HG02981 (cell line): ENCODE results near the gene MEG3.

Experiments
- ATAC-seq: cut with Tn5 transposase; IDR thresholded peaks from one replicate; pipeline ENCODE4 v1.9.1; 2021; ENCODE audit warnings: mild to moderate bottlenecking, moderate library complexity; ENCODE audit not compliant: unreplicated experiment

The MEG3 gene

DNA sequence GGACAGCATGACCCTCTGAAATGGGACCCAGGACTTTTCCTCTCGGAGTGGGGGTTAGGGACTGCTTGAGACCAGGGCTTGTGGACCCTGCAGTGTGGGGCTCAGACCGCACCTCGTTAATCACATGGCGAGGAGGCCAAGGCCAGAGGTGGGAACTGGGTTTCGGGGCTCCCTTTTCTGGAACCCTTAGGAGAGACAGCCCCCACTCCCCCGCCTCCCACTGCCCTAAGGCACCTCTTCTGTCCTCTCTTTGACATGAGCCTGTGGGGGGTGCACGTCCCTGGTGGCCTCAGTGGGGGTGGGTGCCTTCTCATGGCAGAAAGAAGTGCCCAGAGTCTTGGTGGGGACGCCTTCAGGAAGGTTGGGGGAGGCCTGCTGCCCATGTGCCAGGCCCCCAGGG is 53.3 kb downstream of the MEG3 start:
- no peak for ATAC-seq

DNA sequence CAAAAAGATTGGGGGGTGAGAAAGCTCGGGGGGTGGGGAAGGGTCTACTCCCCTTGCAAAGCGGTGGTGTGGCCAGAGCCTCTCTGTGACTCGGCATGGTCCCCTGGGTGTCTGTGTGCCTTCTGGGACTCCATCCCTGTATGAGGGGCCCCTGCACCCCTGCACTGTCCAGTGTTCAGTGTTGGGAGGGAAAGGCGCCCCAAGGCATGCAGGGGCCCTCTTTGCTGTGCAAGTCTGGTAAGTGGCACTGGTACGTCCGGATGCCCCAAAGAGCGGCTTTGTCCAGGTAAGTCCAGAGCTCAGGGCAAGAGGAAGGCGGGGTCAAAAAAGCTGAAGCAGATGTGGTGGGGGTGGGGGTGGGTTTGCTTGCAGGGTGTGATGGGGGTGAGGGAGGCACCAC is 53.9 kb downstream of the MEG3 start:
- ATAC-seq: no peak

DNA sequence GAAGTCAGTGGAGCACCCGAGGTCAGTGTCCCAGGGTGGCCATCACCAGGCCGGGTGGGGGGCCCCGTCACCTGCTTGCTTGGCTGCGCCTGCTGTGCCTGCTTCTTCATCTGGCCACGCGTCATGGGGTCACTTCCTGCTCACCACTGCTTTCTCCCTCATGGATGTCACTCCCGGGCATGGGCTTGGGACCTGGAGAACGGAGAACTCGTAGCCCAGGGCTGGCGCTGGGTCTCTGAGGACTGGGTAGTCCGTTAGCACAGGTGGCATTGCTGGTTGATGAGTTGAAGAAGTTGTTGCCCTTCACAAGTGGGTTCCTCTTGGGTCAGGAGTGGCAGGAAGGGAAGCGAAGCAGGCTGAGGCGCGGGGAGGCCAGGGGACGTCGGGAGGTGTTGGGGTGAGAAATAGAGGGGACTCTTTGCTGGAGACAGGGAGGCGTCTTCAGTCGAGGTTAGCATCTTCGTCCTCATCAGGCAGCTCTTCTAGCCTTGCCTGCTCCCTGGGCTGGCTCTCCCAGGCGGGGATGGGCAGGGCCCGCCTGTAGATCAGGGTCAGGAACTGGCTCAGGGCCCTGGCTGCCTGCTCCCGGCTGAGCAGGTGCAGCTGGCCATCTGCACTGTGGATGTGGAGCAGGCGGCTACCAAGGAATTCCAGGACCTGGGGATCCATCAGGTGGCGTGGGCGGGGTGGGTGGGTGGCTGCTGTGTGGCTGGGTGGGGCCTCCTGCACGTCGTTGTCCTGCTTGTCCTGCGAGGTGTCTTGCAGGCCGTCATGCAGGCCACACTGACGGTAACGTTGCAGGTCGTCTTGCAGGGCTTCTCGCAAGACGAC is 54.6 kb downstream of the MEG3 start:
- ATAC-seq: no peak

DNA sequence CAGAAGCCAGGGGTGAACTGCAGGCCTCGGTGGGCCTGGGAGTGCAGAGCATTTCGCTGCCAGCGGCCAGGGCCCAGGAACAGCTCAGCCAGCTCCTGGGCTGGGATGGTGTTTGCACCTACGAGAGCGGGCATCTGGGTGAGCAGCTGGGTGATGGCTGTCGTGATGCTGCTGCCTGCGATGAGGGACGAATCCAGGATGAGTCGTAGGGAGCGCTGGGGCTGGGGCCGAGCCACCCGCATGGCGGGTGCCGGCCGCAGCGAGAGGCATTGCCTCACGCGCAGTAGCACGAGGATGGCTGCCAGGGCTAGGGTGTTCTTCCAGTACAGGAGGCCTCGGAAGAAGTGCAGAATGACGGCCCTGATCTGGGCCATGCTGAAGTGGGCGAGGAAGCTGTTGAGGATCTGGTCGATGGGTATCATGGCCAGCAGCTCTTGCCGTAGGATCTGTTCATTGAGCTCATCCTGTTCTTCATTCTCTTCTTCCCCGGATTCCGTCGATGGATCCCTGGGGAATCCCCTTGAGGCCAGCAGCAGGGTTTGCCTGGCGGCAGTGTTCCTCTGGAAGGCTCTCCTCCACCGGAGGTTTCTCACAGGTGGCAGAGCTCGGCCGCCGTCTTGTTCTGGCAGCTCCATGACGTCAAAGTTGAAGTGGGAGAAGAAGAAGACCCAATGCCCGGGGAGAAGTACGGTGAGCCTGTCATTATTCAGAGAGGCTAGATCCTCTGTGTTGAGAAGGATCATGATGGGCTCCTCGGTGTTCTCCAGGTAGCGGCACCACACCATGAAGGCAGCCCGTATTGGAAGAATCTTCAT is 55.5 kb downstream of the MEG3 start:
- no peak for ATAC-seq

DNA sequence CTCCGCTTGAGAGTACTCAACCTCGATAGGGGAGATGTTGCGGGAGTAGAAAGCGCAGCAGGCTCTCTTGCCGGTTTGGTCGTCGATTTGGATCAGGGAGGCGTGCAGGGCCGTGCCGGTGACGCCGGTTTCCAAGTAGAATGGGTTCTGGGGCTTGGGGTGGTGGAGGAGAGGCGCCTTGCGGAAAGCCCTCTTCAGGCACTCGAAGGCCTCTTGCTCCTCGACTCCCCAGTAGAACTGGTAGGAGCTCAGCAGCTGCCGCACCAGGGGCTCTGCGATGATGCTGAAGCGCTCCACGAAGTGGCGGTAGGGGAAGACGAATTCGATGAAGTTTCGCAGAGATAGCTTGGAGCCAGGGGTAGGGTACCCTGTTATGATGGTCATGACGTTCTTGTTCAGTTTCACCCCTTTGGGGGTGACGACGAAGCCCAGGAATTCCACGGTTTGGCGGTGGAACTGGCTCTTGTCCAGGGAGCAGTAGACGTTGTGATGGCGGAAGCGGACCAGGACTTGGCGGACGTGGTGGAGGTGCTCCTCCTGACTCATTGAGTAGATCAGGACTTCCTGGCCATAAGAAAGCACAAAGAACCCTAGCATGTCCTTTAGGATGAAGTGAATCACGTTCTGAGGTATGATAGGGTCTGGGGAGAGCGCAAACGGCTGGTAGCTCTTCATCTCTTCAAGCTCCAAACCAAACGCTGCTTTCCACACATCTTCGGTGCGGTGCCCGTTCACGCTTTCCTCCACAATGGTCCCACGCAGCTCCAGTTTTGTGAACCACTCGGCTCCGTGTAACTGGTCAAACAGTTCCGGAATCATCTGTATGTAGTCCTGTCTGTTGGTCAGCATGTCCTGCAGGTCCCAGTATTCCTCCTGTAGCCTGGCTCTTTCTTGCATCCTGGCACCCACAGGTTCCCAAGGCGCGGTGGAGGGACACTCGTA is 56.4 kb downstream of the MEG3 start:
- no peak for ATAC-seq

DNA sequence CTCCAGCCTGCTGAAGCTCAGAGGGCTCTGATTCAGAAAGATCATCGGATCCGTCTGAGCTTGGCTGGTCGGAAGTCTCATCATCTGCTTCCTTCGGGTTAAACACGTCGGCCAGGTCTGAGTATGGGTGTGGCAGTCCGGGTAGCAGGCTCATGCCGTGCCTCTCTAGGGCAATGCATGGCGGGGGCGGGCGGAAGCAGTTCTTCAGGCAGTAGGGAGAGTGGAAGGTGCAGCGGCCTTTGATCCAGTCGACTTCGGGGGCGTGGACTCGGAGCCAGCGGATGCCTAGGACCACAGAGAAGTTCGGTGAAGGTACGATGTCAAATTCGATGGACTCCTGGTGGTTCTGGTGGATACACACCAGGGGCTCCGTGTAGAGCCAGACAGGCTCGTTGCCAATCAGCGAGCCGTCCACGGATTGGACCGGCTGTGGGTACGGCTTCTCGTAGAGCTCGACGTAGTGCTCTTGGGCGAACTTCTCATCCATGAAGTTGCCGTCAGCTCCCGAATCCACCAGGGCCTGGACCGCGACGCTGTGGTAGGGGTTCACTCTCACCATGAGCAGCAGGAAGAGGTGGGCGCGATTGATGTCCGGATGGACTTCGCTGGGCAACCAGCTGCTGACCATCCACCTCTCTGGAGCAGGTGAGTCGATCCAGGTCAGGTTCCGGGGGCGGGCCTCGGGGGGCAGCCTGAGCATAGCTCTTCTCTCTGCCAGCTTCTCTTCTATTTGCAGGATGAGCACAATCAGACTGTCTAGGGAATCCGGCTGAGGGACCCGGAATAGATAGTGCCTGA is 57.3 kb downstream of the MEG3 start:
- no peak for ATAC-seq

DNA sequence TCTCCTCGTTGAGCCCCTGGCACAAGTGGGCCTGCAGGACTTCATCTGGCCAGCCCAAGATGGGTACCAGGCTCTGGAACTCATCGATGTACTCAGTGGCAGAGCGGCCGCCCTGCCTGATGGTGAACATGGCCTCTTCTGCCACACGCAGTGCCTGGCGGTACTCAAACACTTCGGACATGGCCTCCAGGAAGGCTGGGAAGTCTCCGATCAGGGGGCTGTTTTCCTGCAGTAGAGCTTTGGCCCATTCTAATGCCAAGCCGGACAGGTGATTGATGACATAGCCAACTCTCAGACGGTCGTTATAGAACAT is 57.8 kb downstream of the MEG3 start:
- ATAC-seq: no peak

DNA sequence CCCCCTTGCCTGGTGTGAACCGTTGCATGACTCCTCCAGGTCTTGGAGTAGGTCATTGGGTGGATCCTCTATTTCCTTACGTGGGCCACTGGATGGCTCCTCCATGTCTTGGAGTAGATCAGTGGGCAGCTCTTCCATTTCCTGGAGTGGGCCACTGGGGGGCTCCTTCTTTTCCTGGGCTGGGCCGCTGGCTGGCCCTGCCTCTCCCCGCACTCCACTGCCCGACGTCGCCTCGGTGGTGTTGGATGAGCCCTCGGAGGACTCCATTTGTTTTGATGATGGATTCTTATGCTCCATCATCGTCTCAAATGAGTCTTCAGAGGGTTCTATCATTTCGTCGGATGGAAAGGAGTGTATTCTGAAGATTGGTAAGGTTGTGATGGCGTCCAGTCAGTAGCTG is 58.5 kb downstream of the MEG3 start:
- no peak for ATAC-seq

DNA sequence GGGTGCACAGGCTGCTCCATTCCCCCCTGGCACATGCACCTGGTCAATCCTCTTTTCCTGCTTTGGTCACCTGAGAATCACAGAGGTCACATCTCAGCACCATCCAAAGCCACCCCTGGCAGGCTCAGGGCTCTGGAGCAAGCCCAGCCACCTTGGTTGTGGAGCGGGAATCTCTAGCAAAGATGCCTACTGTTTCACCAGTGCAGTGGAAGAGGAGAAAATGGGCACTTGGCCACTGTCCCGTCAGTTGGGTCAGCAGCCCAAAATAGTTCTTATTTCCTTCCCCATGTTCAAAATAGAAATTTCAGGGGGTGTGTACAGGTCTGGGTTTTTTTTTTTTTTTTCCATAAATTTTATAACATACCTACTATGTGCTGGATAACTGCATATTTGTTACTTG is 59.3 kb downstream of the MEG3 start:
- ATAC-seq: no peak

DNA sequence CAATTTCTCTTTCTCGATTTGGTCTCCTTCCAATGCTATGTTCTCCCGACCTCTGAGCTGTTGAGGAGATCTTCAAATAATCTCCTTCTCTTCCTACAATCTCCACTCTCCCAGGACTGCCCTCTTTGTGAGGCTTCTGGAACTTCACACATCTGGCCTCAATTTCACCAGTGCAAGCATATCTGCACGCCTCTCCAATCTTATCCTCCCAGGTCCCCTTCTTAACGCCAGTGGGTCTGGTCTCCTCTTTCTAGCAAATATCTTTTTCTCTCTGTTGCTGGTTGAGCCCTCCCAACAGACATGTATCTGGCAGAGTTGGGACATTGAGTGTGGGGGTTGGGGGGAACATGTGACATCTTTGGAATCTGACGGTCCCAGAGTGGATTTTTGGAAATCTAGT is 59.7 kb downstream of the MEG3 start:
- ATAC-seq: no peak

DNA sequence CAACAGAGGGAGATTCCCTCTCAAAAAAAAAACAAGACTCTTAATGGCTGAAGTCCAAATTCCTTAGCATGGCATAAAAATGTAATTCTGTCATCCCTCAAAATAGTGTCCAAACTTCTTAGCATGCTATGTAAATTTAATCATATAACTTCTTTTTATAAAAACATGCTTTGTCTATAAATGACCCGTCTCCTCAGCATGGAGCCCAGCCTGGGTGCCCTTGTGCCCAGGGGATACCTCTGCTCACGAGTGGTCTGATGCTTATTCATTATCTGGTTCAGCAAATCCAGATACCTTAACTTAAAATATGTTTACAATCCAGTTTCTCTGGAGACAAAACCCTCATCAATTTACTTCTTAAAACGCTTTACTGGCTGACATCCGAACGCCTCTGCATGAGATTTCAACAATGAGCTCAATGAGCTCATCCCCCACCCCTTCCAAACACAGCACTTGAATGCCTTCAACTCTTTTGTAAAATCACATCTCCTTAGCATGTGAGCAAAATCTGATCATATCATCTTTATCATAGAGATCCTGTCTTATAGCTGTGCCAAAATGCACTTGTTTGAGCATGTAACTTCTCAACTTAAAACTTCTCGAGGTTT is 61.9 kb downstream of the MEG3 start:
- no peak for ATAC-seq

DNA sequence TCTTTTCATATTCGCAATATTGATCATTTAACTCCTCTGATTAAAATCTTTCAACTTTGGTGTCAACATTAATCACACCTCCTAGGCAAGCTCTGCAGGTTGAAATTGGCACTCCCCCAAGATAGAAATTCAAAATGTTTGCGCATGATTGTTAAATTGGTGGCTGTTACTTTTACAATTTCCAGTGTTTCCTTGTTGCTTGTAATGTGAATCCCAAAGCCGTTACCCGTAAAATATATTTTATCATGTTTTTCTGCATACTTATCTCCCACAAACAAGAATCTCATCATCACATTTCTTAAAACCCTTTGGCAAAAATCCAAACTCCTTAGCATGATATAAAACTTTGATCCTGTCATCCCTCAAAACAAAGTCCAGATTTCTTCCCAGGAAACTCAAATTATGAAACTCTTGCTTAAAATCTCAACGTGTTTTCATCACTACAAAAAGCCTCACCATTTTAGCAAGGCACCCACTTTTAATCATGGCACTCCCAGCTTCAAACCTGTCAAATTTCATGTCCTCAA is 62.9 kb downstream of the MEG3 start:
- no peak for ATAC-seq

DNA sequence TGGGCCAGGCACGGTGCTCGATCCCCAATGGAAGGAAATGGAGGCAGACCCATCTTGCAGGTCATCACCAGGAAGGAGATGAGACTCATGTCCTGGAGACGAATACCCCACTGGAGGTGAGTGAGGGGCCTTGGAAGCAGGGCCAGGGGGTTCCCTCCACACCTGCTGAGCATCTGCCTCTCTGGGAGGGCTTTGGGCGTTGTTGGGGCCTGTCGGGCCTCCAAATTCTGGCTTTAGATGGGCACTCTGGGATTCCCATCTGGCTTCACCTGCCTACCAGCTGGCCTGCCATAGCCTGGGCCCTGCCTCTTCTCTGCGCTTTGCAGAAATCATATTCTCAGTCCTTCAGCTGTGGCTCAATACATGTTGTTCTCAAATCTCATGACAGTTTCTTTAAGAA is 63.7 kb downstream of the MEG3 start:
- no peak for ATAC-seq

DNA sequence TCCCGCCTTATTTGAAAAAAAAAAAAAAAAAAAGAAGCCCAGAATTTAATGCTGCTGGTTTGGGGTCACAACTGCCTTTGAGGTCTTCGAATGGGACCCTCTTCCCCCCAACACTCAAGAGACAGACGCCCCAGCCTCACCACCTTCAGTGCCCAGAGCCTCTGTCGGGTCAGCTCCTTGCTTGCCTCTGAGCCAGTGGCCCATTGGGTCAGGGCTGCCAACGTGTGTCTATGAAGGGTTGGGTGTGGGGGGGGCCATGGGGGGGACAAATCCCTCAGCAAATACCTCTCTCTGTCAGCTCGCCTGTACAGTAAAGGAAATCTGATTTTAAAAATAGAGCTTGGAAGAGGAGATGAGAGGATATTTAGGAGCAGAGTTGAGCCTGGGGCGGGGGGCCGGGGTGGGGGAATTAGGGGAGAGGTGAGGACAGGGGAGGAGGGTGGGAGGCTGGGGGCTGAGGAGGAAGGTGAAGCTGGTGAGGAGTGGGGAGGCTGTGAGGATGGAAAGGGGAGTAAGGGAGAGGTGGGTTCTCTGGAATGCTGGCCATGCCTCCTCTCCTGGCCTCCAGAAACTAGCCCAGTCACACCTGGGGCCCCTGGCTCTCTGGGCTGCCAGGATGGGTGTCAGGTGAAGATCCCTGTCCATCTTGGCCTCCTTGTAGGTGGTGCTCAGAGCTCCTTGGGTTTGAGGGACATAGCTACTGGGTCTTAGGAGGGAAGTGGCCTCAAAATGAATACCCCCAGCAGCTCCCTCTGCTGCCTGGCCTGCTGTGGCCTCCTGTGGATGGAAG is 64.3 kb downstream of the MEG3 start:
- no peak for ATAC-seq

DNA sequence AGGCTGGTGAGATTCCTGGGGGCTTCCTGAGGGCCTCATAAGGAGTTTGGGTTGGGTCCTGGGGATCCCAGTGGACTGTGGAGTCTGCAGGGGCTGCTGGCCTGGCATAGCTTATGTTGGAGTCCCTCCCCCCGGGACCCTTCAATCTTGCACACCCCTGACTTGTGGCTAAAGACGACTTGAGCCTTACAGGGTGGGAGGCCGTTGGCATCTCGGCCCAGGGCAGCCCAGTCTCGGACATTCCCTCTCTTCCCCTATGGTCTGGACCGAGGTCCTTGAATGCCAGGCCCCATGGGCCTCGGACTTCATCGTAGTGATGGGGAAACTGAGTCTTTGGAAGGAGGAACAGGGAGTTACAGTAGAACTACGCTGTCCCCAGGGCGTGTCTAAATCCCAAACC is 65.1 kb downstream of the MEG3 start:
- no peak for ATAC-seq

DNA sequence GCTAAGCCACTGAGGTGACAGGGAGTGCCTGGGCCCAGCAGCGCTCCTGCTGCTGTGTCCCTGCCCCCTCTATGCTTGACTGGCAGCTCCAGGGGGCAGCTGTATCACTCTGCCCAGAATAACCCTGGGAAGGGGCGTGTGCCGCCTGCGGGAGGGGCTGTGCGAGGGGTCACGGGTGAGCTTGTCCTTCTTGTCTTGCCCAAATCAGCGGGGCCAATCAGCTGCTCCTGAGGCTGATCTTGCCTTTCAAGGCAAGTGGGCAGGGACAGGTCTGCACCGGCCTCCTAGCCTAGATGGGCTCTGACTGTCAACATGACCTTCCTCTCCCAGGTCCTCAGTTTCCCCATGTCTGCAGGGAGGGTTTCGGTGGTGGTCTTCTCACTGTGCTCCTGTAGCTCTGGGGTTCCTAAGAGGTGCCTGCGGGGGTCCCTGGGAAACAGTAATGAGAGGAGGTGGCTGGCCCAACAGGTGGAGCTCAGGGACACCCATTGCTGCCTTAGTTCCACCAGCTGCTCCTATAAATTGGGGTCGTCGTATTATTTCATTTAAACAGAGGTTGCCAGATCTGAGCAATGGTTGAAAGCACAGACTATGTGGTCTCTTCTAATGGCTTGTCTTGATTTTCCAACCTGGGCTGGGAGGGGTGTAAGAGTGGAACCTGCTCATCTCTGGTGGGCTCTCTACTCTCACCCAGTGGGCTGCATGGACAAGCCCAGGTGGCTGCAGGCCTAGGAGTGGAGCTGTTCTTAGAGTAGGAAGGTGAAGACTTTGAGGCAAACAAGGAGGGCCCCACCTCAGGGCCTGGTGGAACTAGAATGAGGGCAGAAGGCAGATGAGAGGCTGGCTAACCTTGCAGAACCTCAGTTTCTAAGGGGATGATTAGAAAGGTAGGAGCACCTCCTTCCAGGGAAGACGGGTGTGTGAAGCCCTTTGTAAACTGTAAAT is 65.9 kb downstream of the MEG3 start:
- ATAC-seq: no peak

DNA sequence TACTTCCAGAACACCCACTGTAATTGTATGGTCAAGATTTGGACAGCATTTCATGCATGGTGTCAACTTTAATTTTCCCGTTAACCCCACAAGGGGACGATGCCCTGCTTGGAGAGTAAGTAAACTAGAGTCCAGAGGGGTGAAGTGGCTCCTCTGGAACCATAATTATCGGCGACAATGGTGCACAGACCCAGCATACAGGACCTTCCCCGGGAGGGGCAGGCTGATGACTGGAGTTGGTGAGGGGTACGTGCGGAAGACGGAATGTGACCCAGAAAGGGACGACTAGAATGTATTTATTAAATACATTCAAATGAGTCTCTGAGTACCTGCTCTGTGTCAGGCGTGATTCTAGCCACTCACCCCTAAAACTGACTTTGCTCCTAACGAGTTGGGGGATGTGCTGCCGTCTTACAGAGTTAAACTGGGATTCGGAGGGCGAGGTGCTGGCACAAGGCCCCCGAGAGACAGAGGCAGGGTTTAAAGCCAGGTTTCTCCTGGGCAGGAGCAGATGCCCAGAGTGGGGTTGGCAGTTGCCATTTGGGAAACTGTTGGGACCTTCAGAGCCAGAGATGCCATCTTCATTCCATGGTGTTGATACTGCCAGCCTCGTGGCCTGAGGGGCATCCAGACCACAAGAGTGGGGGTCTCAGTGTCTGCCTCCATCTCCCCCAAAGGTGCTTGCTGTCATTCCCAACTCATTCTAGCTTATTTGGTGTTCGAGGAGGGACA is 66.7 kb downstream of the MEG3 start:
- no peak for ATAC-seq
